CD4-positive, CD25-positive, alpha-beta regulatory T cell (primary cell): ENCODE data around the gene WDR31. TPM values are rescaled to one million over a fixed set of nuclear protein-coding genes. Genes with fewer than 3 reads are reported as not detected.

ENCODE experiments used
- ATAC-seq, 2 donors: fragments of 150-1000 bp; cut with Tn5 transposase; one replicate each; pipeline ENCODE4 v1.10.0; 2021; ENCODE audit warnings: low read depth in 2 of 2, moderate number of reproducible peaks in 2 of 2, moderate library complexity in 1 of 2
- DNase-seq, 3 donors: peaks; one replicate each; pipeline versions ENCODE4 v3.0.0 to v3.0.0-alpha.2; 2012 to 2022; ENCODE audit warnings: mixed read lengths in 1 of 3
- H3K27ac ChIP-seq: one replicate; pipeline ENCODE4 v1.7.0; 2013; ENCODE audit warnings: mild to moderate bottlenecking, low read length; ENCODE audit not compliant: insufficient read depth, poor library complexity, severe bottlenecking
- H3K27me3 ChIP-seq: one replicate; pipeline ENCODE4 v1.7.0; 2013; ENCODE audit warnings: low read length; ENCODE audit not compliant: control insufficient read depth, insufficient read depth
- H3K36me3 ChIP-seq: one replicate; pipeline ENCODE4 v1.7.0; 2013; ENCODE audit warnings: mild to moderate bottlenecking, low read length, moderate library complexity; ENCODE audit not compliant: control insufficient read depth, insufficient read depth
- H3K4me1 ChIP-seq: 2 replicates; pipeline ENCODE4 v1.7.0; 2013; ENCODE audit warnings: mild to moderate bottlenecking, low read length; ENCODE audit not compliant: insufficient read depth, control insufficient read depth, poor library complexity, severe bottlenecking
- H3K4me3 ChIP-seq: one replicate; pipeline ENCODE4 v1.7.0; 2013; ENCODE audit warnings: low read depth, mild to moderate bottlenecking, low read length, moderate library complexity
- H3K9me3 ChIP-seq, 2 experiments: 1 replicate in 1 of 2; 2 replicates in 1 of 2; pipeline ENCODE4 v1.7.0; 2013; ENCODE audit warnings: low read length in 2 of 2, mild to moderate bottlenecking in 1 of 2, moderate library complexity in 1 of 2; ENCODE audit not compliant: control insufficient read depth in 2 of 2
- H3K27ac Mint-ChIP-seq, 3 donors: one replicate each; pipeline ENCODE4 v1.8.0; 2020 to 2022; ENCODE audit warnings: mild to moderate bottlenecking in 3 of 3, mixed read lengths in 3 of 3, moderate library complexity in 2 of 3
- H3K27me3 Mint-ChIP-seq: one replicate; pipeline ENCODE4 v1.8.0; 2022; ENCODE audit warnings: mild to moderate bottlenecking, mixed read lengths
- H3K36me3 Mint-ChIP-seq: one replicate; pipeline ENCODE4 v1.8.0; 2020; ENCODE audit warnings: mixed read lengths
- H3K4me1 Mint-ChIP-seq, 4 donors: one replicate each; pipeline ENCODE4 v1.8.0; 2020 to 2022; ENCODE audit warnings: mixed read lengths in 4 of 4, mild to moderate bottlenecking in 1 of 4
- H3K4me3 Mint-ChIP-seq, 4 donors: one replicate each; pipeline ENCODE4 v1.8.0; 2020 to 2022; ENCODE audit warnings: mild to moderate bottlenecking in 4 of 4, mixed read lengths in 4 of 4, moderate library complexity in 3 of 4
- H3K9me3 Mint-ChIP-seq, 7 donors: one replicate each; pipeline ENCODE4 v1.8.0; 2020 to 2022; ENCODE audit warnings: mixed read lengths in 7 of 7, mild to moderate bottlenecking in 3 of 7, moderate library complexity in 2 of 7
- polyA plus RNA-seq, 4 donors: library from polyadenylated mRNA; unstranded; fragments of 300-500 nt; fragmentation: Illumina TruSeq; gene quantifications; one replicate each; pipeline ENCODE4 v1.2.3, GENCODE V29; 2021
- total RNA-seq: library from RNA; stranded (reverse); gene quantifications from one replicate; pipeline ENCODE4 v1.2.3, GENCODE V29; 2022

WDR31 gene
- total and polyA plus RNA-seq, 5 donors from 2014 or later, result 0.06 to 0.32 (median 0.19) TPM; not detected in 1

DNA sequence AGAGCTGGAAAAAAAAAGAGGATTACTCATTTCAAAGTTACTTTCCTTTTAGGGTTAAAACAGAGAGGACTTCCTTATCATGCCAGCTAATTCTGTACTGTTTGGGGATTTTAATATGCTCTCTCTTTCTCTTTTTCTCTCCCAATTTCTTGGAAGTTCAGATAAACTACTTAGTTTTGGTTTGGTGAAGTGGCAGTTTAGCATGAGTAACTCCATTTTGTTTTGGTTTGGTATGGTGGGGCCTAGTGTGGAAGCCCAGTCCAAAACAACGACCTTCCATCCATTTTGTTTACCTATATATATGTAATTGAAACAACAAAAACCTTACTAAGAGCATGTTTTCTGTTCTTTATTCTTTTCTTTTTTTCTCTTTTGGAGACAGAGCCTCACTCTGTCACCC, 5.6 kb upstream of the WDR31 start:
- Histone ChIP-seq H3K27ac (no peak overlapping the region), H3K4me3 (no peak overlapping the region), H3K9me3 (no peaks in the 10 kb centered on the region), H3K36me3 (no peaks in the 10 kb centered on the region), H3K4me1 (peaks cover 12% of the 10 kb centered on the region), H3K27me3 (peaks cover 11% of the 10 kb centered on the region)
- Mint-ChIP-seq H3K27ac (no peak overlapping the region), H3K9me3 (peaks cover 0 to 3% (median 0%) of the 10 kb centered on the region in 7 donors), H3K4me1 (peaks cover 0 to 26% (median 4%) of the 10 kb centered on the region in 4 donors), H3K27me3 (peaks cover 29% of the 10 kb centered on the region), H3K36me3 (no peaks in the 10 kb centered on the region), H3K4me3 (no peak overlapping the region)
- no peak for DNase-seq
- no peak for ATAC-seq

DNA sequence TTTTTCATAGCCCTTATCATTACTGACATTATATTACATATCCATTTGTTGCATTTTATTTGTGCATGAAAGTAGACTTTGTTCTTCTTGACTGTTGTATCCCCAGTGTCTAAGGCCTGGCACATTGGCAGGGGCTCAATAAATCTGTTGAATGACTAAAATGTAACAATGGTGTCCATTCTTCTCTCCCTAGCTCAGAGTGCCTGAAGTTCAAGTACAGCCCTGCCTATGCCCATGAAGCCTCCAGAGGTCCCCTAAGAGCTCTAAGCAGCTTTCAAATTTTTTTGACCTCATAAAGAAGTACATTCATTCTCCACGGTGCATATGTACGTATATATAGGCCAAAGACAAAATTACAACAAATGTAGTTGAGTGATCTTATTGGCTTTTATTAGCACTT, 5.1 kb upstream of the WDR31 start:
- ATAC-seq (no peak), DNase-seq (no peak)
- peaks cover 10% of the 10 kb centered on the region for H3K27me3 ChIP-seq
- Mint-ChIP-seq H3K9me3 (peaks cover 0 to 2% (median 0%) of the 10 kb centered on the region in 7 donors), H3K36me3 (no peaks in the 10 kb centered on the region), H3K27me3 (peaks cover 24% of the 10 kb centered on the region), H3K4me3 (no peak overlapping the region), H3K4me1 (peaks cover 0 to 26% (median 6%) of the 10 kb centered on the region in 4 donors), H3K27ac (no peak overlapping the region)
- H3K4me3 ChIP-seq, result no peak overlapping the region
- H3K9me3 ChIP-seq, result no peaks in the 10 kb centered on the region
- no peaks in the 10 kb centered on the region for H3K36me3 ChIP-seq
- no peak overlapping the region for H3K27ac ChIP-seq
- peaks cover 12% of the 10 kb centered on the region for H3K4me1 ChIP-seq

GRCh38 chr9:113343732-113344231, 3.7 kb upstream of the WDR31 start:
- H3K27me3 Mint-ChIP-seq, result peaks cover 25% of the 10 kb centered on the region
- Histone ChIP-seq H3K27me3 (peaks cover 4% of the 10 kb centered on the region), H3K4me1 (peaks cover 6% of the 10 kb centered on the region), H3K36me3 (no peaks in the 10 kb centered on the region), H3K4me3 (no peak overlapping the region), H3K9me3 (no peaks in the 10 kb centered on the region), H3K27ac (no peak overlapping the region)
- H3K27ac Mint-ChIP-seq, result no peak overlapping the region
- no peak for ATAC-seq
- peak in 1 of 3 donors; percentile 32 for DNase-seq
- no peaks in the 10 kb centered on the region for H3K36me3 Mint-ChIP-seq
- H3K4me3 Mint-ChIP-seq, result no peak overlapping the region
- H3K4me1 Mint-ChIP-seq, result peaks cover 0 to 28% (median 11%) of the 10 kb centered on the region in 4 donors
- peaks cover 0 to 2% (median 0%) of the 10 kb centered on the region in 7 donors for H3K9me3 Mint-ChIP-seq

DNA sequence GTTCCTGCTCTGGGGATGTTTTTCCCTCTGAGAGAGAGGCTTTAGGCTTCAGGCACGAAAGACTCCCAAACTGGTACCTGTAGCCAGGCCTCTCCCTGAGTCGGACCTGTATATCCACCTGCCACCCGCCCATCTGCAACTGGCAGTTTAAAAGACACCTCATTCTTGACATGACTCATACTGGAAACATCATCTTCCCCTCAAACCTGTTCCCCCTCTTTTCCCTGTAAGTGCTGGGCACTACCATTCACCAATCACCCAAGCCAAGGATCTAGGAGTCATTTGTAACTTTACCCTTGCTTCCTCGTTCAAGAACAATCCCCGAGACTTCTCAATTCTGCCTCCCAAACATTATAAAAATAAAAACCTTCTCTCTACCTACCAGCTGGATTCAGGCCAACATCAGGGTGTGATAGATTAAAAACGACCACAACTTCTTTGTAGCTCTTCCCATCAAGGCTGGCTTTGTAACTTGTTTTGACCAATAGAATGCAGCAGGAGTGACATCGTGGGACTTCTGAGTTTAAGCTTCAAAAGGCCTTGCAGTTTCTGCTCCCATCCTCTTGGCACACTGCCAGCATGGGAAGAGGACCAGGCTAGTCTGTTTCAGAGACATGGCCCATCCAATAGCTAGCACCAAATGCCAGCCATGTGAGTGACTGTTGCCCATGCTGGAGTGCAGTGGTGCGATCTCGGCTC, 1.8 kb upstream of the WDR31 start:
- peaks cover 6% of the 10 kb centered on the region for H3K4me1 ChIP-seq
- peak in 1 of 3 donors; percentile 37 for DNase-seq

GRCh38 chr9:113337714-113338113, 2.4 kb downstream of the WDR31 start:
- Mint-ChIP-seq H3K36me3 (no peaks in the 10 kb centered on the region), H3K4me1 (peaks cover 0 to 28% (median 11%) of the 10 kb centered on the region in 4 donors), H3K27ac (no peak overlapping the region), H3K27me3 (peaks cover 28% of the 10 kb centered on the region), H3K4me3 (peak overlapping the region in 2 of 4 donors; percentile 43 to 46), H3K9me3 (peaks cover 0 to 2% (median 0%) of the 10 kb centered on the region in 7 donors)
- H3K4me3 ChIP-seq, result no peak overlapping the region
- no peaks in the 10 kb centered on the region for H3K36me3 ChIP-seq
- H3K4me1 ChIP-seq, result peaks cover 6% of the 10 kb centered on the region
- H3K27ac ChIP-seq, result no peak overlapping the region
- ATAC-seq (no peak), DNase-seq (no peak)
- H3K27me3 ChIP-seq, result no peaks in the 10 kb centered on the region
- H3K9me3 ChIP-seq, result no peaks in the 10 kb centered on the region

More for the DNA sequence above, 1.8 kb upstream of the WDR31 start:
- Histone ChIP-seq H3K27ac (no peak overlapping the region), H3K27me3 (no peaks in the 10 kb centered on the region), H3K4me3 (no peak overlapping the region), H3K36me3 (no peaks in the 10 kb centered on the region), H3K9me3 (no peaks in the 10 kb centered on the region)
- Mint-ChIP-seq H3K27ac (peak overlapping the region in 1 of 3 donors; percentile 36), H3K36me3 (no peaks in the 10 kb centered on the region), H3K4me3 (peak overlapping the region; percentile 27 to 85 (median 56)), H3K4me1 (peaks cover 0 to 28% (median 11%) of the 10 kb centered on the region in 4 donors), H3K27me3 (peaks cover 21% of the 10 kb centered on the region), H3K9me3 (peaks cover 0 to 2% (median 0%) of the 10 kb centered on the region in 7 donors)
- ATAC-seq, result no peak

GRCh38 chr9:113331780-113332179, 8.3 kb downstream of the WDR31 start:
- Histone ChIP-seq H3K9me3 (no peaks in the 10 kb centered on the region), H3K27ac (no peak overlapping the region), H3K4me3 (no peak overlapping the region), H3K27me3 (no peaks in the 10 kb centered on the region), H3K36me3 (no peaks in the 10 kb centered on the region), H3K4me1 (no peaks in the 10 kb centered on the region)
- Mint-ChIP-seq H3K4me3 (no peak overlapping the region), H3K27me3 (peaks cover 7% of the 10 kb centered on the region), H3K27ac (no peak overlapping the region), H3K4me1 (no peaks in the 10 kb centered on the region), H3K36me3 (no peaks in the 10 kb centered on the region), H3K9me3 (peaks cover 0 to 2% (median 0%) of the 10 kb centered on the region in 7 donors)
- DNase-seq (no peak), ATAC-seq (no peak)

- H3K27ac Mint-ChIP-seq, result no peak overlapping the region
- no peaks in the 10 kb centered on the region for H3K36me3 Mint-ChIP-seq
- H3K9me3 Mint-ChIP-seq, result peaks cover 0 to 2% (median 0%) of the 10 kb centered on the region in 7 donors
Measured at GRCh38 chr9:113328045-113328782, 11.9 kb downstream of the WDR31 start.

More at GRCh38 chr9:113328045-113328782, 11.9 kb downstream of the WDR31 start:
- Histone ChIP-seq H3K4me3 (no peak overlapping the region), H3K4me1 (no peaks in the 10 kb centered on the region), H3K27me3 (no peaks in the 10 kb centered on the region), H3K36me3 (no peaks in the 10 kb centered on the region), H3K27ac (no peak overlapping the region), H3K9me3 (no peaks in the 10 kb centered on the region)
- H3K4me3 Mint-ChIP-seq, result no peak overlapping the region
- DNase-seq (no peak), ATAC-seq (no peak)
- no peaks in the 10 kb centered on the region for H3K27me3 Mint-ChIP-seq
- no peaks in the 10 kb centered on the region for H3K4me1 Mint-ChIP-seq
